Ovary (tissue), 9 donors: ENCODE measurements around the gene CACHD1. TPM values are rescaled to one million over a fixed set of nuclear protein-coding genes. Genes with fewer than 3 reads are reported as not detected.

ENCODE experiments used
- DNase-seq, 5 donors: peaks; one replicate each; pipeline ENCODE4 v3.0.0-alpha.2; 2019 to 2020
- H3K27ac ChIP-seq, 2 donors: fragments of 200-600 bp; one replicate each; pipeline versions ENCODE4 v1.5.1 to v1.8.0; 2019 to 2022
- H3K27me3 ChIP-seq: fragments of 200-600 bp; one replicate; pipeline ENCODE4 v1.8.0; 2022
- H3K36me3 ChIP-seq: fragments of 200-600 bp; sonication (generic); one replicate; pipeline ENCODE4 v1.5.1; 2019
- H3K4me1 ChIP-seq: one replicate; pipeline ENCODE4 v1.8.1; 2013; ENCODE audit warnings: mild to moderate bottlenecking, moderate library complexity; ENCODE audit not compliant: insufficient read depth
- H3K4me3 ChIP-seq: fragments of 200-600 bp; sonication (generic); one replicate; pipeline ENCODE4 v1.5.1; 2017
- H3K9me3 ChIP-seq, 2 donors: fragments of 200-600 bp in 1 of 2; sonication (generic) in 1 of 2; one replicate each; pipeline versions ENCODE4 v1.5.1 to v1.8.1; 2013 to 2019; ENCODE audit warnings: mild to moderate bottlenecking in 1 of 2, moderate library complexity in 1 of 2
- CTCF ChIP-seq, 3 donors: fragments of 450-650 bp in 2 of 3; fragments of 200-600 bp in 1 of 3; IDR thresholded peaks; one replicate each; pipeline versions ENCODE4 v1.5.1 to v1.8.0; 2016 to 2022; ENCODE audit warnings: antibody characterized with exemption in 3 of 3, mild to moderate bottlenecking in 1 of 3
- EP300 ChIP-seq: sonication (generic); formaldehyde crosslinking; IDR thresholded peaks from one replicate; pipeline ENCODE4 v1.6.1; 2017; ENCODE audit warnings: antibody characterized with exemption
- POLR2A ChIP-seq: fragments of 450-650 bp; IDR thresholded peaks from one replicate; pipeline ENCODE4 v1.6.1; 2017; ENCODE audit warnings: antibody characterized with exemption, mild to moderate bottlenecking, moderate library complexity
- WGBS, 3 donors: extraction: QIAGEN DNeasy Blood & Tissue Kit in 1 of 3; methylation state at CpG; one replicate each; pipeline versions ENCODE4 v1.1.5 to v1.1.7; 2013 to 2017; 5-methylcytosine and 5-hydroxymethylcytosine counted together
- intact Hi-C, 4 donors: fragments of 100-400 bp; cut with DNase I; formaldehyde crosslinking; loops; one replicate each; pipeline versions ENCODE4 v1.11.0 to v1.15.1; 2022 to 2023
- polyA plus RNA-seq, 2 donors: library from polyadenylated mRNA; stranded (reverse); fragments of 200-250 nt in 1 of 2; fragments of 350-450 nt in 1 of 2; fragmentation: Illumina TruSeq in 1 of 2; extraction: RNeasy Lipid Tissue Mini Kit (QIAGEN cat#74804) in 1 of 2; gene quantifications; one replicate each; pipeline ENCODE4 v1.2.3, GENCODE V29; 2013 to 2014
- total RNA-seq, 7 donors: library from RNA; depleted of rRNA in 2 of 7; stranded (reverse); fragments of >200 nt in 2 of 7; fragmentation: NEBNext Ultra II Directional in 3 of 7; extraction: Animal tissue kit (Norgen Biotek cat#: 25700) in 3 of 7; gene quantifications; one replicate each; pipeline versions ENCODE4 v1.1.0 to v1.2.4, GENCODE V29; 2016 to 2023
- donor health status: DM: no; HTN: no; CAD: no; lungs with moderate emphysema.
- donor health status: DM: no; HTN: no; CAD: no.
- donor health status: Bipolar disorder and iron deficiency.
- donor health status: DM: yes; HTN: yes; CAD: no.
- donor health status: DM: no; HTN: no; CAD: no.
- donor health status: DM: yes; HTN: yes; CAD: no.

The CACHD1 gene
- total and polyA plus RNA-seq, 9 donors, result 17.0 to 33.1 (median 23.2) TPM

DNA sequence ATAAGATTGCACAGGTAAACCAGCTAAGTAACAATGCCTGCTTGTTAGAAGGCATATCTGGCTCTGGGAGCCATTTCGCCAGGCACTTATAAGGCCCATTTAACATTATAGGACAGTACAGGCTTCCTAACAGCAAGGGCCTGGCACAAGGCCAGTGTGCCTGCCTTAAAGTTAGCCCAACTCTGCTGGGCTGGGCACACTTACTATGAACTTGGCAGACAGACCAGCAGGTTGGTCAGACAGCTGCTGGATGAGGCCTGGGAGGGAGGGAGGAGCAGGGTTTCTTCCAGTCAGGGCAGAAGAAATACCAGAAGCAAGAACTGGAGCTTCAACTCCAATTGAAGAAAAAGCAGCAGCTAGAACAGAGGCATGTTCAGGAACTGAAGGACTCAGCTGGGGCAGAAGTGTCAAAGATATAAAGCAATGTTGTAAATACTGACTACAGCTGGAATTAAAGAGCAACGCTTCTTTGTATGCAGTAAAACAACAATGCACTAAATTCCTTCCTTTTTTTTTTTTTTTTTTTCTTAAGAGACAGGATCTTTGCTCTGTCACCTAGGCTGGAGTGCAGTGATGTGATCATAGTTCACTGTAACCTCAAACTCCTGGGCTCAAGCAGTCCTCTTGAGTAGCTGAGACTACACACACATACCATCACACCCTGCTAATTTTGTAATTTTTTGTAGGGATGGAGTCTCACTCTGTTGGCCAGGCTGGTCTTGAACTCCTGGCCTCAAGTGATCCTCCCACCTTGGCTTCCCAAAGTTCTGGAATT, 4.9 kb downstream of the CACHD1 start:
- Histone ChIP-seq H3K4me1 (peaks cover 24% of the 10 kb centered on the region), H3K36me3 (no peaks in the 10 kb centered on the region), H3K27ac (no peak overlapping the region), H3K9me3 (no peaks in the 10 kb centered on the region), H3K4me3 (no peak overlapping the region), H3K27me3 (no peaks in the 10 kb centered on the region)
- no peak for TF ChIP-seq CTCF (IDR thresholded peaks at IDR 0.05)
- TF ChIP-seq POLR2A, result no peak
- TF ChIP-seq EP300, result no peak
- WGBS, 3 donors, result 66 to 76% (median 66%) methylated on average over 2 of the region's 2 CpGs
- peak; percentile 27 to 61 (median 42) for DNase-seq
- intact Hi-C loops, result loop anchor here (5.0 to 10.0 kb wide), 6 partner anchors 60 to 197 kb away; no protein-coding TSS in a partner anchor

DNA sequence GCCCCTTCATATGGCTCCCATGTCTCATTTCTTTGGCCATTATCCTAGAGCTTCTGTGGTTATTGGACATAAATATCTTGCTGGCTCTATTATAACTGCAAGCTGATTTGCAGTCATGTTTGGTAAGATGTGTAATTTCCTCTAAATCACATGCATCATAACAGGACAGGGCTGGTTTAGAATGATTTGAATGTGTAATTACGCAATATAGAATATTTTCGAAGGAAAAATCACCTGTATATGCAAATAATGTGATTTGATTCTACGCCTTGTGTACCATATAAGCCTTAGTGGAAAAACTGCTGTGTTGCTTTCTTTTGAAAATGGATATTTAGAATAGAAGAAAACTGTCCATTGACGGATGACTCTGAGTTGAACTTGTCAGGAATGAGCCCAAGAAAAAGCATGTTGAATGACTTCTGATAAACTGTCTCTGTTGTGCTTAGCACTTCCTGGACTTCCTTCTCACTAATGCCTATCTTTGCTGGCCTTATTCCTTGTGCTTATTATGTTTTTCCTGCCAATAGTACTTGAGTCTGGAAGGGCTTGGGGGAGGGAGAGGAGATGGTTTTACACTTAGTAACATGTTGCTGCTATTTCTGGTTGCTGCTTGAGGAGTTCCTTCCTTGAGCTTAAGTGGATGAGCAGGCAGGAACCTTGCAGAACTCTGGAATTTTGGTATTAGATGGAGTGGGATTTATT, 6.5 kb downstream of the CACHD1 start:
- no peak overlapping the region for H3K4me3 ChIP-seq
- no peaks in the 10 kb centered on the region for H3K36me3 ChIP-seq
- no peaks in the 10 kb centered on the region for H3K27me3 ChIP-seq
- intact Hi-C loops, result loop anchor here (10.0 kb wide), 5 partner anchors 58 to 178 kb away; no protein-coding TSS in a partner anchor
- TF ChIP-seq CTCF (IDR thresholded peaks at IDR 0.05) (no peak), EP300 (no peak), POLR2A (no peak)
- DNase-seq, result peak in 2 of 5 donors; percentile 20 to 42
- peaks cover 28% of the 10 kb centered on the region for H3K4me1 ChIP-seq
- no peaks in the 10 kb centered on the region for H3K9me3 ChIP-seq
- 29 to 40% (median 34%) methylated on average over 4 of the region's 4 CpGs for WGBS, 3 donors
- no peak overlapping the region for H3K27ac ChIP-seq

GRCh38 chr1:64478594-64479470, 8.9 kb downstream of the CACHD1 start:
- 20 to 43% (median 33%) methylated on average over 3 of the region's 3 CpGs for WGBS, 3 donors
- DNase-seq, result no peak
- H3K36me3 ChIP-seq, result no peaks in the 10 kb centered on the region
- intact Hi-C loops, result loop anchor here (10.0 kb wide), 5 partner anchors 56 to 176 kb away; no protein-coding TSS in a partner anchor
- TF ChIP-seq EP300 (no peak), CTCF (IDR thresholded peaks at IDR 0.05) (no peak)
- no peaks in the 10 kb centered on the region for H3K9me3 ChIP-seq
- peaks cover 31% of the 10 kb centered on the region for H3K4me1 ChIP-seq
- H3K27ac ChIP-seq, result peak overlapping the region in 1 of 2 donors; percentile 11
- no peaks in the 10 kb centered on the region for H3K27me3 ChIP-seq
- no peak overlapping the region for H3K4me3 ChIP-seq

DNA sequence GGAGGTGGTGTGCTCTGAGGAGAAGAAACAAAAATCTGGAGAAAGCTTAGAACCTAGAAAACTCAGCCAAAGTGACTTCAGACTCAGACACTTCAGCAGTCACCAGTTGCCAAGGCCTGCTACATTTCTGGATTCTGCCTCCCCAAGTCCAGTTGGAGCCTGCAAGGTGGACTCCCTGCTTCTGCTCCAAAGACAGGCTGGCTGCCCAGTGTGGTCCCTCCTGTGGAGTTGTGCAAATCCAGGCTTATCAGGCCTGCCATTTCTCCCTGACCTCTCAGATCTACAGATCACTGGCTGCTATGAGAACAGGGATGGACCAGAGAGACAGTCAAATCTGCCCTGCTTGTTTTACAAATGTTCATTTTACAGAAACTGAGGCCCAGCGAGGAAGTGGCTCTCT, 9.9 kb downstream of the CACHD1 start:
- Histone ChIP-seq H3K4me1 (peaks cover 28% of the 10 kb centered on the region), H3K27me3 (no peaks in the 10 kb centered on the region), H3K9me3 (no peaks in the 10 kb centered on the region), H3K36me3 (no peaks in the 10 kb centered on the region), H3K27ac (peak overlapping the region in 1 of 2 donors; percentile 11), H3K4me3 (no peak overlapping the region)
- TF ChIP-seq EP300, result no peak
- no peak for TF ChIP-seq POLR2A
- no peak for TF ChIP-seq CTCF (IDR thresholded peaks at IDR 0.05)
- WGBS, 3 donors, result 90 to 97% (median 94%) methylated on average over 1 of the region's 1 CpG
- intact Hi-C loops, result loop anchor here (10.0 kb wide), 5 partner anchors 55 to 175 kb away; no protein-coding TSS in a partner anchor
- no peak for DNase-seq
